ENCODE measurements around the gene GBP7. TPM values are rescaled to one million over a fixed set of nuclear protein-coding genes. Genes with fewer than 3 reads are reported as not detected.

The GBP7 gene
- total and polyA plus RNA-seq, 7 donors, result not detected

DNA sequence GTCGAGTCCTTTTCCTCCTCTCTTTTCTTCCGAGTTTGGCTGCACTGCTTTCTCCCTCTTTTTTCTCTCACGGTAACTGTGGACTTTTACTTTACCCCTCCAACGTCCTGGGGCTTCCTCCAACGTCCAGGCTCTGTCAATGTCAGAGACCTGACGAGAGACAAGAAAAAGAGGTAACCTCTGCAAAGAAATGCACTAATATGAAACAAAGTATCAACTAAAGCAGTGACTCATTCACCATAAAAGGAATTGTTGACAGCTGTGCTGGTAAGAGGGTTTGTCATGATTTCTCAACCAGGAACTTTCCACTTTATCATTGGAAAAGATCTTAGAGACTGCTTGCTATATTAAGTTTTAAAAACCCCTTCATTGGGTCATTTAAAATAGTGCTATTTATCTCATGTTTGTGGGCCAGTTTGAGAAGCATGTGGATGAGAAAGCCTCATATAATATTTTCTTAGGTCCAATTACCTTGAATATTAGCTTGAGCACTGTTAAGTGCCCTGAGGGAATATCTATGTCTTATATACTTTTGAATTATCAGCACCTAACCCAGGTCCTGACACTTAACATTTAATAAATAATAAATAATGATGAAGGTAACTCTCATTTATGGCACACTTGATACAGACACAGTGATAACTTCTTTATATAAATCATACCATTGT lies 49.8 kb downstream of the GBP7 start, which contains the start of gene GBP2:
Gene GBP2, minus strand, starts transcription at position 202 of the 668 bp plus-strand sequence. CDS start 4,148 bp downstream, outside the sequence.
- Histone ChIP-seq H3K9me3 (no peaks in the 10 kb centered on the region), H3K4me3 (peak within 1 kb of the TSS; percentile 67), H3K27me3 (ENCODE audit: insufficient read depth in 3 of 3, low read length in 2 of 3) (no peaks in the 10 kb centered on the region), H3K4me1 (peaks cover 8% of the 10 kb centered on the region), H3K27ac (peak within 1 kb of the TSS; percentile 78), H3K36me3 (ENCODE audit: insufficient read depth in 1 of 2, low read depth in 1 of 2) (peaks cover 0 to 7% of the 10 kb centered on the region in 2 donors)
- ATAC-seq, result peak; percentile 70 to 93 (median 86)
- 3 to 9% (median 4%) methylated on average over 6 of the region's 6 CpGs for WGBS, 3 donors
- TF ChIP-seq, protein P1, sequence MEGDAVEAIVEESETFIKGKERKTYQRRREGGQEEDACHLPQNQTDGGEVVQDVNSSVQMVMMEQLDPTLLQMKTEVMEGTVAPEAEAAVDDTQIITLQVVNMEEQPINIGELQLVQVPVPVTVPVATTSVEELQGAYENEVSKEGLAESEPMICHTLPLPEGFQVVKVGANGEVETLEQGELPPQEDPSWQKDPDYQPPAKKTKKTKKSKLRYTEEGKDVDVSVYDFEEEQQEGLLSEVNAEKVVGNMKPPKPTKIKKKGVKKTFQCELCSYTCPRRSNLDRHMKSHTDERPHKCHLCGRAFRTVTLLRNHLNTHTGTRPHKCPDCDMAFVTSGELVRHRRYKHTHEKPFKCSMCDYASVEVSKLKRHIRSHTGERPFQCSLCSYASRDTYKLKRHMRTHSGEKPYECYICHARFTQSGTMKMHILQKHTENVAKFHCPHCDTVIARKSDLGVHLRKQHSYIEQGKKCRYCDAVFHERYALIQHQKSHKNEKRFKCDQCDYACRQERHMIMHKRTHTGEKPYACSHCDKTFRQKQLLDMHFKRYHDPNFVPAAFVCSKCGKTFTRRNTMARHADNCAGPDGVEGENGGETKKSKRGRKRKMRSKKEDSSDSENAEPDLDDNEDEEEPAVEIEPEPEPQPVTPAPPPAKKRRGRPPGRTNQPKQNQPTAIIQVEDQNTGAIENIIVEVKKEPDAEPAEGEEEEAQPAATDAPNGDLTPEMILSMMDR (IDR thresholded peaks at IDR 0.05), result no peak
- intact Hi-C loops (cut with DNase I), result no loop called here
- DNase-seq, result no peak

DNA sequence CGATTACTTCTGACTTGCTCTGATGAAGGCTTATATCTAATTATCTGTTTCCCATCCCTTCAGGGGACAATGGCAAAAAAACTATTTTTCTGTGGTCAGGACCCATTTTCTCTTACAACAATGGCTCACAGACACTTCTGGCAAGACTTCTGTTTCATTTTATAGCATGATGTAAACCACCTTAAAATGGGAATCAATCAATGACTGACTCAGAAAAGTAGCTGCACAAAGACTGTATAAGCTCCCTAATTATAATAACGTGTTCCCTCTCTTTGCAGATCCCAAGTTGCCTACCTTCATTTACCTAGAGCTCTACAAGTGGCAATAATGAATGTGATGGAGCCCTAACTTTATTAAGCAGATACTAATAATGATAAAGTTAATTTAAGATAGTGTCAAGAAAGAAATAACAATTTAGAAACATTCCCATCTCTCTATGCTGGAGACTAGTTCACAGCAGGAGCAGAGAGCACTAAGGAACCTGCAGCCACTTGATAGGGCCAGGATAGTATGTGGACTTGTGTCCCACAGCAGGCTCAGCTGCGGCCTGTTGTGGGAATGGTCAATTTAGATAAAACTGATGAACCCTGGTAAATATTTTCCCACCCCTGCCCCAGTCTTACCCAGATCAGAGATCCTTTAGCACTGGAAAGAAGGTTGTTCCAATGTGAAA lies 50.4 kb downstream of the GBP7 start:
- intact Hi-C loops (cut with DNase I), result no loop called here
- WGBS, 3 donors, result 21 to 37% (median 21%) methylated on average over 3 of the region's 3 CpGs
- peak overlapping the region; percentile 78 for H3K27ac ChIP-seq
- TF ChIP-seq, protein P1 (IDR thresholded peaks at IDR 0.05), result no peak
- no peaks in the 10 kb centered on the region for H3K9me3 ChIP-seq
- peak overlapping the region; percentile 67 for H3K4me3 ChIP-seq
- ATAC-seq (peak; percentile 60 to 75 (median 62)), DNase-seq (no peak)
- H3K27me3 ChIP-seq (ENCODE audit: insufficient read depth in 3 of 3, low read length in 2 of 3), result no peaks in the 10 kb centered on the region
- H3K36me3 ChIP-seq (ENCODE audit: insufficient read depth in 1 of 2, low read depth in 1 of 2), result peaks cover 0 to 13% of the 10 kb centered on the region in 2 donors
- H3K4me1 ChIP-seq, result peaks cover 8% of the 10 kb centered on the region

DNA sequence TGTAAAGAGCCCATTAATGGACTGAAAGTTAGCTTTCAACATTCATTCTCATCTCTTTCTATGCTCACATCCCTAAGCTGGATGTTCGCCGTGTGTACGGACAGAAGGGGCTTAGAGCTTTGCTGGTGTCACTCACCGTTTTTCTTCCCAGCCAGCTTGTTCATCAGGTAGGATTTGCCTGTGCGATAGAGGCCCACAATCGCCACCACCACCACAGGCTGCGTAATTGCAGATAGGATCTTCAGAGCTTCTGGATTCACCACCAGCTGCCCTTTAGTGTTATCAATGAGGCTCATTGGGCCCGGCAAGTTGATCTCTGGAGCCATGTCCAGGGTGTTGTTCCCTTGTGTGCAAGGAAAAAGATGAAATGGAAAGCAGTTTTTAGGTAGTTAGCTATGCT lies 54.2 kb downstream of the GBP7 start:
- Histone ChIP-seq H3K27me3 (ENCODE audit: insufficient read depth in 3 of 3, low read length in 2 of 3) (no peaks in the 10 kb centered on the region), H3K9me3 (no peaks in the 10 kb centered on the region), H3K4me1 (peaks cover 4% of the 10 kb centered on the region), H3K36me3 (ENCODE audit: insufficient read depth in 1 of 2, low read depth in 1 of 2) (peaks cover 0 to 51% of the 10 kb centered on the region in 2 donors), H3K27ac (no peak overlapping the region), H3K4me3 (no peak overlapping the region)
- DNase-seq, result no peak
- intact Hi-C loops (cut with DNase I), result no loop called here
- ATAC-seq, result no peak
- TF ChIP-seq, protein P1 (IDR thresholded peaks at IDR 0.05), result no peak
- 95 to 96% (median 95%) methylated on average over 8 of the region's 8 CpGs for WGBS, 3 donors

DNA sequence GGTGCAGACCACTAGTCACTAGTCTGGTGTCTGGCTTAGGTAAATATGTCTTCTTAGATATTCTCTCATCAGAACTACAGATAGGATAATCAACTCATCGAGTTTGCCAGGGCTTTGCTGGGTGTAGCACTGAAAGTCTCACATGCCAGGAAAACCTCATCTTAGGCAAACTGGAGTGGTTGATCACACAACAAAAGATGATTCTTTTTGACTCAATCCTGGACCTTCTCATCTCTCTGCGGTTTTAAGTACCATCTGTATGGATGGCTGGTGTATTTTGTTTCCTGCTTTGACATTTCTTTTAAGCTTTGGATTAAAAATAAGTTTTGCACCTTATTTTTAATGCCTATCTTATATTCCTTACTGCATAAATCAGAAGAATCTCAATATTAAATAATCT lies 61.1 kb downstream of the GBP7 start:
- peaks cover 2 to 93% of the 10 kb centered on the region in 2 donors for H3K36me3 ChIP-seq (ENCODE audit: insufficient read depth in 1 of 2, low read depth in 1 of 2)
- no peak for ATAC-seq
- no peak overlapping the region for H3K4me3 ChIP-seq

More for the DNA sequence above, 61.1 kb downstream of the GBP7 start:
- no peak overlapping the region for H3K27ac ChIP-seq
- no peaks in the 10 kb centered on the region for H3K9me3 ChIP-seq
- no peaks in the 10 kb centered on the region for H3K27me3 ChIP-seq (ENCODE audit: insufficient read depth in 3 of 3, low read length in 2 of 3)
- intact Hi-C loops (cut with DNase I), result loop anchor here in 1 of 2 donors (5.0 kb wide), 1 partner anchor 47 kb away; the partner anchor contains the start of gene GBP1
- H3K4me1 ChIP-seq, result no peaks in the 10 kb centered on the region
- 78 to 88% (median 82%) methylated on average over 2 of the region's 2 CpGs for WGBS, 3 donors
- DNase-seq, result no peak
- TF ChIP-seq, protein P1 (IDR thresholded peaks at IDR 0.05), result no peak
